HG02588 (cell line): ENCODE results near the gene VCX.
"Not testable (repeated sequence)": the region's sequence is repeated elsewhere in the genome, so short reads cannot be mapped to it uniquely, and the experiment has no call there.

Experiments
- ATAC-seq: cut with Tn5 transposase; IDR thresholded peaks from one replicate; pipeline ENCODE4 v1.9.1; 2021; ENCODE audit warnings: mild to moderate bottlenecking, moderate library complexity; ENCODE audit not compliant: unreplicated experiment

The VCX gene

GRCh38 chrX:7842871-7843270 lies at the start of gene VCX:
VCX (plus strand) TSS chrX:7843171; CDS start chrX:7843204, 33 bp downstream.
- not testable (repeated sequence) for ATAC-seq

DNA sequence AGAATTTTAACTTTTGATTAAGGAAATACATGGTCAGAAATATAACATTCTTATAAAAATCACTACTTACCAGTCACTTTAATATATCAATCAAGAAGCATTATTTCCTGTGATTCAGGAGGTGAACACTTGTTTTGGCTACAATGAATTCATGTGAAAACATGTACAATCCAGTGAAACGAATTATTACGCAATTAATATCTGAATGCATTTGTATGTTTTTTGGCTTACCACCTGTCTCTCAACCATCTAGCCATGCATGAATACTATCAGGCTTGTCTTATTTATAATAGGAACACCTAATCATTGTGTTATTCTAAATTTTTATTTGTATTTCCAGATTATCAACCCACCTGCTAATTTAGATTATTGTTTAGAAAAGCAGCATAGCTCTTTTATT lies 44.6 kb upstream of the VCX start:
- ATAC-seq: no peak

- no peak for ATAC-seq
These were observed 41.3 kb upstream of the VCX start for GRCh38 chrX:7801711-7802110.

DNA sequence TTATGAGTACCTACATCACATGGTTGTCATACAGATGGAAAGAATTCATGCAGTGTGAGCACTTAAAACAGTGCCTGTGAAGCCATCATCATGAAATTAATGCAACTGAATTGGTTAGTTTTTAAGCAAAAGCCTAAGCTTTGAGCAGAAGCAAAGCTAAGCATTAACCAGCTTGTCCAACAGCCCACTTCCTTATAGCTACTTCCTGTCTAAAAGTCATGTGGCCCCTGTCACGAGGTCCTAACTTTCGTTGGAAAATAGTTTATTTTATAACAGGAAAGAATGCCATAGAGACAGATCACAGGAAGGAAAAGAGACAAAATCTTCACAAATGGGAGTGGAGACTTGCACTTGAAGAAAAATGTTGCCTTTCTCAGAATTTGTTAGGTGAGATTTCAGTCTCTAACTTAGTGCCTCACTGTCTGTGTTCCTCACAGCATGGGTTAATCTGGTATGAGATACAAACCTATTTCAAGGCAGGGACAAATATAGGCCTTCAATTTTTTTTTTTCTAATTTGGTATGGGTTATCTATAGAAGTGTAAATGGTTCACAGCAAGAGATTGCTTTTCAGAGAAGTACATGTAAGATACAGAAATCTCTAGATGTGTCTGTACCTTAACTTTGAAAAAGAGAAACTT lies 27.7 kb upstream of the VCX start:
- ATAC-seq: no peak

GRCh38 chrX:7828594-7828993 lies 14.4 kb upstream of the VCX start:
- no peak for ATAC-seq

GRCh38 chrX:7841084-7841805 lies 1.7 kb upstream of the VCX start:
- ATAC-seq: no peak

DNA sequence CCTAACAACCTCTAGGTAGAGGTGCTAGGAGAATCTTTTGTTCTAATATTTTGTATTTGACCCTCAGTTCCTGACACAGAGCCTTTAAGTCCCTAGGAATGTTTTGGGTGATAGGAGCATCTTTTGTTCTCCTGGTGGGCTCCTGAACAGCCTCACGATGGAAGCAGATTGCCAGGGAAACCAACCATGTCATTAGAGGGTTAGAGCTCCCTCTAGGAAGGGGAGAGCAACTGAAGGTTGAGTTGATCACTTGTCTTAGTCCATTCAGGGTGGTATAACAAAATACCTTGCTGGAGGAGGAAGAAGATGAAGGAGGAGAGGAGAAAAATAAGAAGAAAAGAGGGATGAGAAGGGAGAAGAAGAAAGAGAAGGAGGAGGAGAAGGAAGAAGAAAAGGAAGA lies 9.2 kb downstream of the VCX start:
- ATAC-seq: no peak

DNA sequence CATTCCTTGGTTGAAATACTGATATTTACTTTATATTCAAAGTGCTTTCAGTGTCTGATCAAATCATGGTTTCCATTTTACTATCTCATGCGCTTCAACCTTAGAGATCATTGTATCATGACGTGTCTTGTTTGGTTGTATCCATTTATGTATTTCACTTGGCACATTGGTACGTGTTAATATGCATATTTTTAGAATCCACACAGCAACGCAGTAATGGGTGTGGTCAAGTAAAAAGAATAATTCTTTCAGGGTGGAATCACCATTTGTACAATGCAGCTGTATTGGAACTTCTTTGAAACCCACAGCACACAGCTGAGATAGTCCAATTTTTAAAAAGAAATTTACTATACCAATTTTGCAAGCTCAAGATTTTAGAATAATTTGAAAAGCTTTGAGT lies 29.1 kb downstream of the VCX start:
- no peak for ATAC-seq

- no peak for ATAC-seq
These were observed 34.0 kb downstream of the VCX start for GRCh38 chrX:7876957-7877356.

- ATAC-seq: no peak
These were observed 46.2 kb downstream of the VCX start for GRCh38 chrX:7889135-7889534.

DNA sequence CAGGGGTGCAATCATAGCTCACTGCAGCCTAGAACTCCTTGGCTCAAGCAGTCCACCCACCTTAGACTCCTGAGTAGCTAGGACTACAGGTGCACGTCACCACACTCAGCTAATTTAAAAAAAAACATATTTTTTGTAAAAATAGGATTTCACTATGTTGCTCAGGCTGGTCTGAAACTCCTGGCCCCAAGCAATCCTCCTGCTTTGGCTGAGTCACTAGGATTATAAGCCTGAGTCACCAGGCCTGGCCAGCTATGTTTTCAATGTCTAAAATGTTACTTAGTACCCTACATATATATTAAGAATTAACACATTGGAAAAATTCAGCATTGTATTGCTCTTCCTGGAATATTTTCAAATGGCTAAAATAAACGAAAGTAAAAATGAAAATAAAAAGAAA lies 46.7 kb downstream of the VCX start:
- ATAC-seq: no peak

DNA sequence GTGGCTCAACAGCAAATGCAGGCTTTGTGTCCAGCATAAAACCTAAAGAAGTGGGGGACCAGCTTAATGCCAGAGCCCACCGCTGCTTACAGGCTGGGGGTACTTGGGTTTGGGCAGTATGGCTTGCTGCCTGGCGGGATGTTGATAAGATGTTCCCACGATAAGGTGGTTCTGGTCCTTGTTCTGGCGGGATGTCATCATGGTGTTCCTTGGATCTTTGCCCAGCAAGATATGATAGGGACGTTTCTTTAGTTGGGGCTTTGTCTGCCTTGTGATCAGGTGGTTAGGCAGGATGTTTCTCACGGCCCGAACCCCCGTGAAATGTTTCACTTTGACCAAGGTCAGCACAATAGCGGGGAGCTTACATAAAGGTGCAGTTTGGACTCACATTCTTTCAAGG lies 49.0 kb downstream of the VCX start:
- no peak for ATAC-seq
